Retina (tissue), 1 donor: ENCODE data around the gene KRTAP10-5.
A peak's percentile ranks its signal among the peaks of the same experiment; 100 is the strongest.
"Not testable (repeated sequence)": the region's sequence is repeated elsewhere in the genome, so short reads cannot be mapped to it uniquely, and the experiment has no call there.

Experiments used
- DNase-seq: peaks from one replicate; pipeline ENCODE4 v3.0.0-alpha.2; 2016

KRTAP10-5 gene, protein sequence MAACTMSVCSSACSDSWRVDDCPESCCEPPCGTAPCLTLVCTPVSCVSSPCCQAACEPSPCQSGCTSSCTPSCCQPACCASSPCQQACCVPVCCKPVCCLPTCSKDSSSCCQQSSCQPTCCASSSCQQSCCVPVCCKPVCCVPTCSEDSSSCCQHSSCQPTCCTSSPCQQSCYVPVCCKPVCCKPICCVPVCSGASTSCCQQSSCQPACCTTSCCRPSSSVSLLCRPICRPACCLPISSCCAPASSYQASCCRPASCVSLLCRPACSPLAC

DNA sequence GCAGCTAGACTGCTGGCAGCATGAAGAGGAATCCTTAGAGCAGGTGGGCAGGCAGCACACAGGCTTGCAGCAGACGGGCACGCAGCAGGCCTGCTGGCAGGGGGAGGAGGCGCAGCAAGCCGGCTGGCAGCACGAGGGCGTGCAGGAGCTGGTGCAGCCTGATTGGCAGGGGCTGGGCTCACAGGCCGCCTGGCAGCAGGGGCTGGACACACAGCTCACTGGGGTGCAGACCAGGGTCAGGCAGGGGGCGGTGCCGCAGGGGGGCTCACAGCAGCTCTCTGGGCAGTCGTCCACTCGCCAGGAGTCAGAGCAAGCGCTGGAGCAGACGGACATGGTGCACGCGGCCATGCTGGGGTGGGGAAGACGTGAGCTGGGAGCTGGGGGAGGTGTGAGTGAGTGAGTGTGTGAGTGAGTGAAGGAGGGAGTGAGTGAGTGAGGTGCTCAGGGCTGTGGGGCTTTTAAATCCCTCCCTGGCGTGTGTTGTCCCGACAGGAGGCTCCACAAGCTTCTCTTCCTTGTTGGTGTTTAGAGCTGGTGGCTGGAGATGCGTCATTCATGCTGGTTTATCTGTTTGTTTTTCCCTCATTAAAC, at the start of gene KRTAP10-5:
Gene KRTAP10-5, minus strand, starts transcription at position 374 of the 591 bp plus-strand sequence. Its CDS starts 26 bp downstream, at position 348.
- DNase-seq, result not testable (repeated sequence)

DNA sequence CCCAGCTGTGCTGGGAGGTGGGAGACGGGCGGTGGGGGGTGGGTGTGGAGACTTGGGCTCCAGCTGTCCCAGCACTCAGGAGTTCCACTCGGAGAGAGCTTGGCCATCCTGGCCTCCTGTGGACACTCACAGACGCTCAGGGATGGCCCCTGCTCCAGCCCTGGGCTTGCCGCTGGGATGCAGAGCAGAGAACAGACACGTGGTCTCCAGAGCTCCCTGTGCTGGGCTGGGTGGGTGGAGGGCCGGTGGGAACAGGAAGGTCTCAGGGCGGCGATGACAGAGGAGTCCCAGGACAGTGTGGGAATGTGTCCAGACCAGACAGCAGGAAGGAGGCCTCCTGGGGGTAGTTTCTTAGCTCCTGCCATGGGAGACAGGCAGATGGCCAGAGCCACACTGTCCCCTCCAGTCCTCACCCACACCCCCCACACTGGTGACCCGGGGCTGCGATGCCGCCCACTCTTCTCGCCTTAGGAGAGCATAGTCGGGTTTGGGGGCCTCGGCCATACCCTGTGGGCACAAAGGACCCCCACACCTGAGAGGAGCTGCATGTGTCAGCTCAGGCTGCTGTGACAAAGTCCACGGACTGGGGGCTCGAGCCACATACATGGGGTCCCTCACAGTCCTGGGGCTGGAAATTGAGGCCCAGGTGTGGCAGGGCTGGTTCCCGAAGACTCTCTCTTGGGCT, 48.4 kb upstream of the KRTAP10-5 start:
- DNase-seq, result no peak

DNA sequence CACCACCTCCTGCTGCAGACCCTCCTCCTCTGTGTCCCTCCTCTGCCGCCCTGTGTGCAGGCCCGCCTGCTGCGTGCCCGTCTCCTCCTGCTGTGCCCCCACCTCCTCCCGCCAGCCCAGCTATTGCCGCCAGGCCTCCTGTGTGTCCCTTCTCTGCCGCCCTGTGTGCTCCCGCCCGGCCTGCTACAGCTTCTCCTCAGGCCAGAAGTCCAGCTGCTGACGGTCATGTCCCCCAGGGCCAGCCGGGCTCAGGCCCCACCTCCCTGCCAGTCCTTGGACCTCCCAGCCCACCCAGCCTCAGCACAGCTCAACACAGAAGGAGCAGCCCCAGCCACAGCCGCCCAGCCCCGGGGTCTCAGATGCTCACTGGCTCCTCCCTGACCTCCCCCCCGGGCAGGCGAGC, 47.4 kb upstream of the KRTAP10-5 start:
- peak; percentile 57 for DNase-seq

DNA sequence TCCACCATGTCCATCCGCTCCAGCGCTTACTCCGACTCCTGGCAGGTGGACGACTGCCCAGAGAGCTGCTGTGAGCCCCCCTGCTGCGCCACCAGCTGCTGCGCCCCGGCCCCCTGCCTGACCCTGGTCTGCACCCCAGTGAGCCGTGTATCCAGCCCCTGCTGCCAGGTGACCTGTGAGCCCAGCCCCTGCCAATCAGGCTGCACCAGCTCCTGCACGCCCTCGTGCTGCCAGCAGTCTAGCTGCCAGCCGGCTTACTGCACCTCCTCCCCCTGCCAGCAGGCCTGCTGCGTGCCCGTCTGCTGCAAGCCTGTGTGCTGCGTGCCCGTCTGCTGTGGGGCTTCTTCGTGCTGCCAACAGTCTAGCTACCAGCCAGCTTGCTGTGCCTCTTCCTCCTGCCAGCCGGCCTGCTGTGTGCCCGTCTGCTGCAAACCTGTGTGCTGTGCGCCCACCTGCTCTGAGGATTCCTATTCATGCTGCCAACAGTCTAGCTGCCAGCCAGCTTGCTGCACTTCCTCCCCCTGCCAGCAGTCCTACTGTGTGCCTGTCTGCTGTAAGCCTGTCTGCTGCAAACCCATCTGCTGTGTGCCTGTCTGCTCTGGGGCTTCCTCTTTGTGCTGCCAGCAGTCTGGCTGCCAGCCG, 46.9 kb upstream of the KRTAP10-5 start:
- not testable (repeated sequence) for DNase-seq

DNA sequence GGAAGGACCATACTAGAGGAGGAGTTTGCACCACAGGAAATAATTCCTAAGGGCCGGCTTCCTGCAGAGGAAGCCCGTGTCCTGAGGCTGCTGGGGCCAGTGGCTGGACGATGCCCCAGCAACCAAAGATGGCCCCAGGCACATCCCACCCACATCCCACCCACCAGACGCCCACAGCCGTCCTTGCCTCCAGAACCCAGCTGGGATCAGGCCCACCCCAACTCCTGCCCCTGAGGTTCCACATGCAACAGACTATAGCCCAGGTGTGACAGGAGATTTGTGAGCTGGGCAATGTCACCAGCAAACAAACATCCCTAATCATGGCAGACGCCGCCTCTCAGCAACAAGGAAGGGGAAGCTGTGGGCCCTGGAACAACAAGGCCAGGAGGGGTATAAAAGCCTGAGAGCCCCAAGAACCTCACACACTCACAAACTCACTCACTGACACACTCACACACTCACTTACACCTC, 46.3 kb upstream of the KRTAP10-5 start, which contains the start of gene KRTAP10-9:
Gene KRTAP10-9, plus strand, starts transcription at position 421 of the 471 bp plus-strand sequence. CDS start 79 bp downstream, outside the sequence.
- no peak for DNase-seq

DNA sequence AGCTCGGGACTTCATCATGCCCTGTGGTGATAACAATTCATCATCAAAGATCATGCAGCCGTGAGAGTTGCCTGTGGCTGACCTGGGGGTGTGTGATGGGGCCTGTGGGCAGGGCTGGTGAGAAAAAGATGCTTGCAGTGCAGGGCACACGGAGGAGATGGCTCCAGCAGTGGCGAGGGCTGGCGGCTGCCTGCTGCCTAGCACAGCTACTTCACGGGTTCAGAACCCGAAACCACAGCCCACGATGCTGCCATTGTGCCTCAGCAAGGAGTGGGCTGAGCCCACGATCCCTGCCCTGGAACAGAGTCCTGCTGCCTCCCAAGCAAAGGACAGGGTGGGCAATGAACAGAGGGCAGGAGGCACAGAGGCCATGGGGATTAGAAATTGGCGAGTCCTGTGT, 45.9 kb upstream of the KRTAP10-5 start:
- no peak for DNase-seq

DNA sequence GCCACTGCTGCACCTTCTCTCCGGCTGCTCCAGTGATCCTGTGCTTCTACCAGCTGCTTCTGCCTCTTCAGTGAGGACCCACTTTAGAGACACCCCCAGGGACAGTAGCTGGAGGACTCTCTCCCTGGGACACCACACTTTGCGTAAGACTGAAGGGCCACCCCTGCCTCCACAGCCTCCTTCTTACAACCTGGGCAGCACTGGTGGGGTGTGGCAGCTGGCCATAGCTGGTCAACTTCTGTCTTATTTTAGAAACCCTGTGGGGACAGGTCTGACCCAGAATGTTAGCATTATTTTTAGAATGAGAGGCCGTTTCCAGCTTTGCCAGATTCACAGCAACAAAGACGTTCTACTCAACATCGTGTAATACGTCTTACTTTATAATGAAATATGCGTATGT, 45.4 kb upstream of the KRTAP10-5 start:
- DNase-seq, result no peak

DNA sequence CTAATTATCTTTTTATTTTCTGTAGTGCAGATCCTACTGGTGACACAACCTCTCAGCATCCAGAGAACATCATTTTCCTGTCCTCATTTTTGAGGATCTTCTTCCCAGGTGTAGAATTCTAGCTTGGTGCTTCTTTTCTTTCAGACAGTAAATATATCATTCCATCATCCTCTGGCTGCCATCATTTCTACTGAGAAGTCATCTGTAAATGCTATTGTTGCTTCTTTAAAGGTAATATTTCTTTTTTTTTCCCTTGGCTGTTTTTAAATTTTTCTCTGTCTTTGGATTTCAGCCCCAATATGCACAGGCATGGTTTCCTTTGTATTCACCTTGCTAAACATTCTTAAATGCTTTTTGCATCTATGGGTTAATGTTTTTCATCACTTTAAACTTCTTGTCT, 43.2 kb upstream of the KRTAP10-5 start:
- DNase-seq, result no peak

DNA sequence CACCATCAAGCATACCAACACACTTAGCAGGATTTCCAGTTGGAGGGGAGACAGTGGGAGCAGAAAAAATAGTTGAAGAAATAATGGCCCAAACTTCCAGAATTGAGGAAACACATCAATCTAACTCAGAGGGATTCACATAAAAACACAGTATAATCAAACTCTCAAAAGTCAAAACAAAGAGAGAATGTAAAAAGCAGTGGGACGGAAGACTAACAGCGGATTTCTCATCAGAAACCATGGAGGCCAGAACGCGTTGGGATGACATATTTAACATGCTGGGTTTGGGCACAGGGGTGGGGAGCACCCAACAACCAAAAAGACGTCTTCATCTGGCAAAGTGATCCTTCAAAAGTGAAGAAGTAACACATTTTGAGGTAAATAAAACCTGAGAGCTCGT, 39.5 kb upstream of the KRTAP10-5 start:
- DNase-seq, result no peak

DNA sequence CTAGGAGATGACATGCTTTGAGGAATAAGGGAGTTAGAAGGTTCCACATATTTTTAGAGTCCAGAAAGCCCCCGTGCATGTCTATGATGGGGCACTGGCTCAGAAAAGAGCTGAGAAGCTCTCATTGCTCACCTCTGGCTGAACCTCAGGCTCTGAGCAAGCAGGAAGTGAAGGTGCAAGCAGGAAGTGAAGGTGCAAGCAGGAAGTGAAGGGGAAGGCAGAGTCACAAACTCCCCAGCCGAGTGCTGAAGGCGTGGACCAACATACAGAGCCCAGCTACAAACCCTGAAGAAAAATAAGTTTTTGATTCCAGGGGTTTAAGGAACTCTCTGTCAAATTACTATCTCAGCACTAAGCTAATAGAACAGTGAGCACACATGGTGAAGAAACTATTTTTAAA, 38.5 kb upstream of the KRTAP10-5 start:
- no peak for DNase-seq

DNA sequence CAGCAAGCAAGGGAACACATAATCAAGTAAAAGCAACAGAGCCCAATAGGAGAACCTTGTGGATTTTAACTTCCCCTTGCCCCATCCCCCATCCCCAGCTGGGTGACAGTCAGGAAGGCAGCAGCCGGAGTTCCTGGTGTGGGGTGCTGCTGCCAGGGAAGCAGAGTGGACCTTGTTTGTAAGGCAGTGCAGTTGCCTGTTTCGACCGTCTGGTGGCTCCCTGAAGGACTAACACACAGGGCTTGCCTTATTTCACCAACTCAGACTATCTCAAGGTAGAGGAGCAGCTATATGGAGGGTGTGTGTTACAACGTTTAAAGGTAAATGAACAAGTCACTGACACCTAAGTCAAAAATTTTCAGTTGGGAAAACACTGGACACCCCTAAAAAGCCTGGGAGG, 38.1 kb upstream of the KRTAP10-5 start:
- DNase-seq, result no peak

DNA sequence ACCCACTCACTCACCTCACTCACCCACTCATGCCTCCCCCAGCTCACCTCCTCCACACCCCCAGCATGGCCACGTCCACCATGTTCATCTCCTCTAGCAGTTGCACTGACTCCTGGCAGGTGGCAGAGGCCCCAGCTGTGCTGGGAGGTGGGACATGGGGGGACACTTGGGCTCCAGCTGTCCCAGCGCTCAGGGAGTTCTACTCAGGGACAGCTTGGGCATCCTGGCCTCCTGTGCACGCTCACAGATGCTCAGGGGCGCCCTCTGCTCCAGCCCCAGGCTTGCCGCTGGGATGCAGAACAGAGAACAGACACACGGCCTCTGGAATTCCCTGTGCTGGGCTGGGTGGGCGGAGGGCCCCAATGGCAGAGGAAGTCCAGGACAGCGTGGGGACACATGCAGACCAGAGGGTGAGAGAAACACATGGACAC, 36.7 kb upstream of the KRTAP10-5 start:
- DNase-seq, result no peak

DNA sequence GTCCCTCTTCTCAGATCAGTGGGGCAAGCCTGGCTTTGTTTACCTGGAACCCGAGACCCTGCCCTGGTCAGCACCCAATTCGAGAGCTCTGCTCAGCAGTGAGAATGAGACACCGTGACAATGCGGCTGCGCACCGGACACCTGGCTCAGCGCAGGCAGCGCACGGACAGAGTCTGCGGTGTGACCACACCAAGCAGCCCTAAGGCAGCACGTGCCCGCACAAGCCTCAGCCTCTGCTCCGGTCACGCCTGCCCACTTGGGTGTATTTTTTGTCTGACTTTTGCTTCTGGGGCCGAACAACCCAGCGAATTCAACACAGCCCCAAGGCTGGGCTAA, 36.2 kb upstream of the KRTAP10-5 start:
- DNase-seq, result no peak

DNA sequence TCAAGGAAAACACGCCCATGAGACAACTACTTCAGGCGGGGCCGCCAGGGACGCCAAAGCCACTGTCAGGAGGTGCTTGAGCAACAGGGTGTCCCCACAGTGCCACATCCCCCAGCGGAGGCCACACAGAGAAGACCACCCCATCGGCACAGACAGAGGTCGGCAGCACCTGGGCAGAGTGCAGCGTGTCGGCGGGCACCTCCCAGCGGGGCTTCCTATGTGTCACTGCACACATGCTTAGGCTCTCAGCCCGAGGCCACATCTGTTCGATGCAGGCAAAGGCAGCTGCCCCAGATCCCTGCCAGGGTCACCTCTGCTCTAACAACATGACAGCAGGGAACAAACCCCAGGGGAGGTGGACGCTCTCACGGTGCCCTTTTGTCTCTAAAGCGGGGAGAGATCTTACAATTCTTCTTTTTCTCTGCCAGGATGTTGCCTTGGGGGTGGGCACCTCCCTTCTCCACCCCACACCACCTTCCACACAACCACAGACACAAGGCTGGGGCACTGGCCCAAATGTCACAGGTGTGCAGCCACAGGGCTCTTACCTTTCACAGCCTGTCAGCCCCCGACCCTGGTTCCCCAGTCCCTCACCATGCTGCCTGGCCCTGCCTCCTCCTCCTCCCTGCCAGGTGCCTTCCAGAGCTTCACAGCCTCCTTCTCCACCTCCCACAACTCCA, 35.6 kb upstream of the KRTAP10-5 start:
- peak; percentile 51 for DNase-seq

DNA sequence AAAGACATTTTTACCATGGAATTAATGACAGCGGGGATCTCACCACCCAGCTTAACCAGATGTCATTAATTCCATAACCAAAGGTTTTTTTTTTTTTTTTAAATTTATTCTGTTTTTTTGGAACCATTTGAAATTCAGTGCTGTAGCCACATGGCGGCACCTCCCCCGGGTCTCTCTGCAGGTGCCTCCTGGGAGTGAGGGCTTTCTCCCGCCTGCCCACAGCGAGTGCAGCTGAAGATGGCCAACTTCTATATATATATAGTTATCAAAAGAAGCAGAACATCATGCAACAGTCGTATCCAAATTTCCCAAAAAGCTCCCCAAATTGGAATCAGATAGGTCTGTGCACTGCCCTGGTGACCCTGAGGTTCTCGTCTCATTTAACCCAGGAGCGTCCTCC, 35.1 kb upstream of the KRTAP10-5 start:
- no peak for DNase-seq

DNA sequence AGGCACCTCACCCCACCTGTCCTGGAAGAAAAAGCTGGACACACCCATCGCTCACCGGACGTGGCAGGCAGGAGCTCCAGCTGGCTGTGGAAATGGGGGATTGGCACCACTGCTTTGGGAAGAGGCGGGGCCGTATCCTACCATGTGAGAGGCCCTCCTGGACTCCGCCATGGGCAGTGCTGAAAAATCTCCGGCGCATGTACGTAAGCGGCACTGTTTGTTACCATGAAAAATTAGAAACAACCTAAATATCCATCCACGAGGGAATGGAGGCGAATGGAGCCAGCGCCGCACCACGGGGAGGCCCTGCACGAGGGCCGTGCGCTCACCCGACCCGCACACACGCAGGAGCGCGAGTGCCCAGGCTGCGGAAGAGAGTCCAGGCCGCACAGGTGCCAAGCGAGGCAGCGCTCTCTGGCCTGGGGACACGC, 34.6 kb upstream of the KRTAP10-5 start:
- no peak for DNase-seq

DNA sequence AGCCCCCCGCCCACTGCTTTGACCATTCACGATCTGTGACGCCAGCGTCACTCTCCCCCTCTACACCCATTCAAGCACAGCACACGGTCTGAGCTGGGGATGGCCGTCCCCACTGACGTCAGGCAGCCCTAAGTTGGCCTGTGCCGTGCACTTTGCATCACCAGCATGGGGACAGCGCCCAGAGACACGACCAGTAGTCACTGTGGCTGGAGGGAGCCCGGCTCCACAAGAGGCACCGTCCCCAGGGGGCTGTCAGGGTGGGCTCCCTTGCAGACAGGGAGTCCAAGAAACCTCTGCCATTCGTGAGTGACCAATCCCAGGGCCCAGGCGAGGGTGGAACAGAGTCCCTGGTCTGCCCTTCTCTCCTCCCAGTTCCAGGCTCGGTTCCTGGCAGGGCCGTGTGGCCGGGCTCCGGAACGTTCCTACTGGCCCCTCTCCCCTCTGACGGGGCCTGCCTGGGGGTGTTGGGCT, 33.8 kb upstream of the KRTAP10-5 start:
- no peak for DNase-seq

DNA sequence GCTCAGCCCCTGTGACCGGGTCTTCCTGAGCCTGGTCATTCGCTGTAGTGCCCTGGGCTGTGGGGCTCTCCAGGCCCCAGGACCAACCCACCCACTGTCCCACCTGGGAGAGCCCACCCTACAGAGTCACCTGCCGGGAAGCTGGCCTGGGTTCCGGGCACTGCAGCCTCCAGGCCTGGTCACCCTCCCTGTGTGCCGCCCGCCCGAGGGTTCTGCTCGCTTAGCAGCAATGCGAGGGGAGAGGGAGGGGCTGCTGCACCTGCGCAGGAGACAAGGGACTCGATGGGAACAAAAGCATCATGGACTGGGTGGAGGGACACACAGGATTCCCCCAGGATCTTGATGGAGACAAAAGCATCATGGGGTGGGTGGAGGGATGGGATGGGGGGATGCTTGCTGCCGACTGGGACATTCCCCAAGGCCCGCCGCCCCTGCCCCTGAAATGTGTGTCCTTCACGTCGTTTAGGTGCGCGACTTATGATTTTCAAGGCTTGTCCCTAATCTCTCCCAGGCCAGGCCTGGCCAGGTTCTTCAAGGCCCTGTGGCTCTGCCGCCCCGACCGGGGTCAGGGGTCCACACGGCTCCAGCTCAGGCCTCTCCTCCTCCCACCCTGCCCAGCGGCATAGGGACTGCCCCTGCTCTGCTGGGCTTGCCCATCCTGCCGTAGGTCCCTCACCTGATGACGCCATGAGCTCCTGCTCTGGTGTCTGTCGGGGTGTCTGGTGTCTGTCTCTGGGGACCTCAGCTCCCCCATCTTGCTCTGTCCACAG, 33.2 kb upstream of the KRTAP10-5 start:
- DNase-seq, result no peak

DNA sequence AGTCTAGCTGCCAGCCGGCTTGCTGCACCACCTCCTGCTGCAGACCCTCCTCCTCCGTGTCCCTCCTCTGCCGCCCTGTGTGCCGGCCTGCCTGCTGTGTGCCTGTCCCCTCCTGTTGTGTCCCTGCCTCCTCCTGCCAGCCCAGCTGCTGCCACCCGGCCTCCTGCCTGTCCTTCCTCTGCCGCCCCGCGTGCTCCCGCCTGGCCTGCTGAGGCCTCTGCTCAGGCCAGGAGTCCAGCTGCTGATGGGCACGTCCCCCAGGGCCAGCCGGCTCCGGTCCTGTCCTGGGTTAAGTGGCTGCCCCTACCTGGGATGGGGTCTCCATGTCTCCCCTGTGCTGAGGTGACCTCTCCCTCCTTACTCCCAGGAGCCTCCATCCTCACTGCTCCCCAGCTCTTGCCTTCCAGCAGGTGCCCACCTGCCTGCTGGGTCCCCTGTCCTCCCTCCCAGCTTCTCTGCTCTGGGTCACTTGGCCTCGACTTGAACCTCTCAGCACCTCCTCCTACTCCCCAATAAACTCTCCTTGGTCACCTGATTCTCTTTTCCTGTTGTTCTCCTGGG, 32.3 kb upstream of the KRTAP10-5 start:
- no peak for DNase-seq

DNA sequence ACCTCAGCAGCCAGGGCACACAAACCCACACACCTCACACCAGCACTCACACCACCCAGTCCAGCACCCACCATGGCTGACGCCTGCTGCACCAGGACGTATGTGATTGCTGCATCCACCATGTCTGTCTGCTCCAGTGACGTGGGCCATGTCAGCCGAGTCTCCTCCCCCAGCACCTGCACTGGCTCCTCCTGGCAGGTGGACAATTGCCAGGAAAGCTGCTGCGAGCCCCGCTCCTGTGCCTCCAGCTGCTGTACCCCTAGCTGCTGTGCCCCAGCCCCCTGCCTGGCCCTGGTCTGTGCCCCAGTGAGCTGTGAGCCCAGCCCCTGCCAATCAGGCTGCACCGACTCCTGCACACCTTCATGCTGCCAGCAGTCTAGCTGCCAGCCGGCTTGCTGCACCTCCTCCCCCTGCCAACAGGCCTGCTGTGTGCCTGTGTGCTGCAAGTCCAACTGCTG, 31.7 kb upstream of the KRTAP10-5 start, which contains the start of gene KRTAP10-8:
Gene KRTAP10-8, plus strand, starts transcription at position 51 of the 458 bp plus-strand sequence. Its CDS starts 22 bp downstream, at position 73.
- DNase-seq, result no peak

DNA sequence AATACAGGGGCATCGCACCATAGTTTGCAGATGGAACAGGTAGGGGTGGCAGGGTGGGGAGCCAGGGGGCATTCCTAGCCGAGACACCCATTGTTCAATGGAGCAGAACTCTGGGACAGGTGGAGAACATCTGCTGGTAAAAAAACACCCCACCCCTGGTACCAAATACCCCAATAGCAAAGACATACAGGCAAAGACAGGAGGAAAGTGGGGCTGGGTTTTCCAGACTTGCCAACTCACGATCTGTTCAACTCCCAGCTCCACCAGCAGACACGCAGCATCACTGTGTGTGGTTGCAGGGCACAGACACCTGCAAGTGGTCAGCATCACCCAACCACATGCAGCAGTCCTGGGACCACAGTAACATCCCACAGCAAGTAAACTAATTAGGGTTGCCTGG, 31.1 kb upstream of the KRTAP10-5 start:
- DNase-seq, result no peak
